GM23338 (cell line): ENCODE data around the gene IDUA. TPM values are rescaled to one million over a fixed set of nuclear protein-coding genes. Genes with fewer than 3 reads are reported as not detected.

ENCODE experiments used
- ATAC-seq: fragments of 200-7000 bp; cut with Tn5 transposase; 3 replicates; pipeline ENCODE4 v1.9.1; 2020
- DNase-seq: peaks from one replicate; pipeline ENCODE4 v3.0.0-alpha.2; 2015; ENCODE audit warnings: low spot score
- H2AFZ ChIP-seq: fragments of 200-600 bp; sonication (generic); 2 replicates; pipeline ENCODE4 v1.8.0; 2016; ENCODE audit warnings: antibody characterized with exemption, mild to moderate bottlenecking, moderate library complexity
- H3F3A ChIP-seq: fragments of 200-600 bp; sonication (generic); replicated peaks from 2 replicates; pipeline ENCODE4 v1.8.0; 2017; ENCODE audit warnings: antibody characterized with exemption, mixed run types, low read depth
- H3K27ac ChIP-seq: fragments of 200-600 bp; sonication (generic); 2 replicates; pipeline ENCODE4 v1.6.1; 2016; ENCODE audit warnings: low read depth
- H3K27me3 ChIP-seq: fragments of 200-600 bp; sonication (generic); 2 replicates; pipeline ENCODE4 v1.8.0; 2016; ENCODE audit warnings: mild to moderate bottlenecking, mixed run types, moderate library complexity; ENCODE audit not compliant: insufficient read depth
- H3K36me3 ChIP-seq: fragments of 200-600 bp; sonication (generic); 2 replicates; pipeline ENCODE4 v1.8.0; 2016; ENCODE audit warnings: mild to moderate bottlenecking; ENCODE audit not compliant: insufficient read depth
- H3K4me1 ChIP-seq: fragments of 200-600 bp; sonication (generic); 2 replicates; pipeline ENCODE4 v1.8.0; 2016; ENCODE audit warnings: mild to moderate bottlenecking, moderate library complexity; ENCODE audit not compliant: insufficient read depth
- H3K4me2 ChIP-seq: fragments of 200-600 bp; sonication (generic); 2 replicates; pipeline ENCODE4 v1.7.1; 2017; ENCODE audit warnings: mixed run types
- H3K4me3 ChIP-seq: fragments of 200-600 bp; sonication (generic); 2 replicates; pipeline ENCODE4 v1.6.1; 2016; ENCODE audit warnings: mixed run types
- H3K79me2 ChIP-seq: fragments of 200-600 bp; sonication (generic); replicated peaks from 2 replicates; pipeline ENCODE4 v1.8.0; 2017; ENCODE audit warnings: mild to moderate bottlenecking; ENCODE audit not compliant: insufficient read depth
- H3K9me2 ChIP-seq: fragments of 200-600 bp; sonication (generic); 2 replicates; pipeline ENCODE4 v1.8.0; 2017; ENCODE audit not compliant: insufficient read depth
- H4K20me1 ChIP-seq: fragments of 200-600 bp; sonication (generic); replicated peaks from 2 replicates; pipeline ENCODE4 v1.8.0; 2017; ENCODE audit warnings: mild to moderate bottlenecking; ENCODE audit not compliant: insufficient read depth
- H3K27ac Mint-ChIP-seq: 2 replicates; pipeline ENCODE4 v1.8.0; 2020; ENCODE audit warnings: inconsistent platforms, mild to moderate bottlenecking, moderate library complexity, mixed read lengths
- H3K27me3 Mint-ChIP-seq: 3 replicates; pipeline ENCODE4 v1.8.0; 2022; ENCODE audit warnings: low read depth, mild to moderate bottlenecking, moderate library complexity, mixed read lengths, inconsistent platforms; ENCODE audit not compliant: insufficient read depth, poor library complexity
- H3K36me3 Mint-ChIP-seq: 3 replicates; pipeline ENCODE4 v1.8.0; 2021; ENCODE audit warnings: low read depth, mild to moderate bottlenecking, inconsistent platforms, moderate library complexity, mixed read lengths
- H3K4me1 Mint-ChIP-seq: 3 replicates; pipeline ENCODE4 v1.8.0; 2020; ENCODE audit warnings: mild to moderate bottlenecking, inconsistent platforms, mixed read lengths
- H3K4me3 Mint-ChIP-seq: 3 replicates; pipeline ENCODE4 v1.8.0; 2021; ENCODE audit warnings: moderate library complexity, mild to moderate bottlenecking, inconsistent platforms, mixed read lengths
- H3K9me3 Mint-ChIP-seq: 3 replicates; pipeline ENCODE4 v1.8.0; 2020; ENCODE audit warnings: moderate library complexity, mild to moderate bottlenecking, inconsistent platforms, mixed read lengths
- ETS1 ChIP-seq: IDR thresholded peaks from 2 replicates; pipeline ENCODE4 v1.6.1; 2016; ENCODE audit warnings: antibody characterized with exemption
- EZH2 ChIP-seq: fragments of 200-600 bp; sonication (generic); IDR thresholded peaks from one replicate; pipeline ENCODE4 v1.8.0; 2017; ENCODE audit warnings: antibody characterized with exemption, mild to moderate bottlenecking, low read depth; ENCODE audit not compliant: unreplicated experiment
- EZH2phosphoT487 ChIP-seq: fragments of 200-600 bp; sonication (generic); IDR thresholded peaks from one replicate; pipeline ENCODE4 v1.8.1; 2018; ENCODE audit warnings: antibody characterized with exemption; ENCODE audit not compliant: unreplicated experiment
- JUNB ChIP-seq: IDR thresholded peaks from one replicate; pipeline ENCODE4 v1.6.1; 2016; ENCODE audit warnings: antibody characterized with exemption; ENCODE audit not compliant: unreplicated experiment
- NANOG ChIP-seq: IDR thresholded peaks from 2 replicates; pipeline ENCODE4 v1.6.1; 2016; ENCODE audit warnings: antibody characterized with exemption, borderline replicate concordance
- REST ChIP-seq: IDR thresholded peaks from one replicate; pipeline ENCODE4 v1.6.1; 2018; ENCODE audit warnings: antibody characterized with exemption; ENCODE audit not compliant: unreplicated experiment
- STAT1 ChIP-seq: IDR thresholded peaks from one replicate; pipeline ENCODE4 v1.6.1; 2016; ENCODE audit warnings: antibody characterized with exemption; ENCODE audit not compliant: unreplicated experiment
- ZNF114 ChIP-seq: fragments of 250-450 bp; sonication (Bioruptor Pico); IDR thresholded peaks from 2 replicates; pipeline ENCODE4 v1.5.0; 2020; ENCODE audit warnings: mild to moderate bottlenecking, moderate library complexity
- ZNF462 ChIP-seq: fragments of 250-450 bp; sonication (Bioruptor Pico); IDR thresholded peaks from 2 replicates; pipeline ENCODE4 v1.5.0; 2020; ENCODE audit warnings: mild to moderate bottlenecking, moderate library complexity
- polyA plus RNA-seq: library from polyadenylated mRNA; unstranded; fragments of >200 nt; fragmentation: Nextera tagmentation; extraction: Ambion mirVana; gene quantifications from 2 replicates; pipeline ENCODE4 v1.2.1, GENCODE V29; 2016
- total RNA-seq: library from RNA; depleted of rRNA; stranded (reverse); fragments of >200 nt; shearing (Covaris generic); gene quantifications from 2 replicates; pipeline ENCODE4 v1.2.3, GENCODE V29; 2014
- TF ChIP-seq, protein P1 (sequence below), 2 experiments: fragments of 200-600 bp in 1 of 2; sonication (generic) in 1 of 2; conservative IDR thresholded peaks; 2 replicates each; pipeline versions ENCODE4 v1.5.1 to v1.6.1; 2016 to 2017; ENCODE audit warnings: antibody characterized with exemption in 2 of 2, low read depth in 2 of 2, mild to moderate bottlenecking in 2 of 2, moderate library complexity in 1 of 2

Gene IDUA
- total and polyA plus RNA-seq, 2 experiments from 2014 or later, result 1.3 to 6.1 TPM

DNA sequence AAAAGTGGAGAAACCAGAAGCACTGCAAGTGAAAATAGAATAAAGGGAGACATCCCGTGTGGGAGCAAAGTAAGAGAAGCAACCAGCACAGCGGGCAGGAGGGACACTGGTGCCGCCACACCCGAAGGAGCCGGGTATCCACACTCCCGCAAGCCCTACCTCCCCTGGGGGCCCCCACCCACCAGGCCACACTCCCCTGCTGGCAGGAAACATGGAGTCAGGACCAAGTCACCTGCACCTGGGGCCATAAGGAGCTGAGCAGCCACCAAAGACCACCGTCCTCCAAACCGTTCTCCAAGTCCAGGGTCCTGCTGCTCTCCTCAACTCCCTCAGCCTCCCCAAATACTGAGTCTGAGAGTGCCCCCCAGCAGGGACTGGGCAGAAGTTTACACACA is 55.1 kb downstream of the IDUA start:
- Mint-ChIP-seq H3K4me1 (peaks cover 13% of the 10 kb centered on the region), H3K27me3 (peaks cover 15% of the 10 kb centered on the region), H3K36me3 (peaks cover 3% of the 10 kb centered on the region; the same call in 1 of the 3 replicates), H3K4me3 (no peak overlapping the region; the same call in 2 of the 3 replicates), H3K27ac (0 out of 2 replicates have a peak overlapping the region, but pooled peaks have one; percentile 65), H3K9me3 (peaks cover 3% of the 10 kb centered on the region; the same call in 2 of the 3 replicates)
- Histone ChIP-seq H3K4me3 (no peak overlapping the region), H3K27me3 (no peaks in the 10 kb centered on the region), H3K27ac (no peak overlapping the region), H3K4me1 (no peaks in the 10 kb centered on the region), H3K36me3 (no peaks in the 10 kb centered on the region), H3K4me2 (no peak overlapping the region), H4K20me1 (no peaks in the 10 kb centered on the region), H3K9me2 (no peaks in the 10 kb centered on the region), H3F3A (no peaks in the 10 kb centered on the region), H2AFZ (peak overlapping the region; percentile 85), H3K79me2 (no peaks in the 10 kb centered on the region)
- TF ChIP-seq, protein P1, sequence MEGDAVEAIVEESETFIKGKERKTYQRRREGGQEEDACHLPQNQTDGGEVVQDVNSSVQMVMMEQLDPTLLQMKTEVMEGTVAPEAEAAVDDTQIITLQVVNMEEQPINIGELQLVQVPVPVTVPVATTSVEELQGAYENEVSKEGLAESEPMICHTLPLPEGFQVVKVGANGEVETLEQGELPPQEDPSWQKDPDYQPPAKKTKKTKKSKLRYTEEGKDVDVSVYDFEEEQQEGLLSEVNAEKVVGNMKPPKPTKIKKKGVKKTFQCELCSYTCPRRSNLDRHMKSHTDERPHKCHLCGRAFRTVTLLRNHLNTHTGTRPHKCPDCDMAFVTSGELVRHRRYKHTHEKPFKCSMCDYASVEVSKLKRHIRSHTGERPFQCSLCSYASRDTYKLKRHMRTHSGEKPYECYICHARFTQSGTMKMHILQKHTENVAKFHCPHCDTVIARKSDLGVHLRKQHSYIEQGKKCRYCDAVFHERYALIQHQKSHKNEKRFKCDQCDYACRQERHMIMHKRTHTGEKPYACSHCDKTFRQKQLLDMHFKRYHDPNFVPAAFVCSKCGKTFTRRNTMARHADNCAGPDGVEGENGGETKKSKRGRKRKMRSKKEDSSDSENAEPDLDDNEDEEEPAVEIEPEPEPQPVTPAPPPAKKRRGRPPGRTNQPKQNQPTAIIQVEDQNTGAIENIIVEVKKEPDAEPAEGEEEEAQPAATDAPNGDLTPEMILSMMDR (conservative IDR thresholded peaks at IDR 0.05; ENCODE audit: low read depth in 2 of 2), result no peak
- no peak for TF ChIP-seq JUNB
- TF ChIP-seq EZH2, result no peak
- no peak for TF ChIP-seq NANOG
- no peak for TF ChIP-seq REST
- TF ChIP-seq ETS1, result no peak
- TF ChIP-seq STAT1, result no peak
- TF ChIP-seq ZNF114 (CRISPR knock-in tag), result no peak
- no peak for TF ChIP-seq EZH2phosphoT487
- no peak for TF ChIP-seq ZNF462 (CRISPR knock-in tag)
- DNase-seq (no peak), ATAC-seq (no peak)
